ENCODE data around the gene GZF1.

DNA sequence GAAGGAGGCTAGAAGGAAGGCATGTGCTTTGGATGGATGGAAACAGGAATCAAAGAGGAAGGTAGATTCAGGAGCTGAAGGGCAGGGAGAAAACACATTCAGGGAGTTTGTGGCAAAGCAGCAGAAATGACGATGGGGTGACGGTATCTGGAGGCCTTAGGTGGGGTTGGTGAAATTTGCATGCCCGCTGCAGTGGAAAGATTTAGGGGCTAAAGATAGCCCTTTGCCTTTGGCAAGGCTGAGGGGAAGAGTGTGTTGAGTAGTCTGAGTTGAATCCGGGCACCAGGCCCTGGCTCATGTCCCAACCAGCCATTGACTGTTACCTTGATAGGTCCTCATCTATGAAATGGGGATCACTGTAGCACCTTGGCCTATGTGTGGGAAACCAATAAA, 1.3 kb downstream of the GZF1 start:
- TF ChIP-seq POLR2A (IDR thresholded peaks at IDR 0.05; ENCODE audit: low read depth, low read length), result no peak
- TF ChIP-seq POLR2AphosphoS5 (IDR thresholded peaks at IDR 0.05; ENCODE audit: low read depth, low read length), result no peak
